Stomach (tissue), 9 donors: ENCODE results near the gene ANKRD23. TPM values are rescaled to one million over a fixed set of nuclear protein-coding genes. Genes with fewer than 3 reads are reported as not detected.

Experiments
- DNase-seq, 2 donors: peaks; one replicate each; pipeline versions ENCODE4 v3.0.0 to v3.0.0-alpha.2; 2013 to 2019
- H3K27ac ChIP-seq, 5 donors: fragments of 200-600 bp in 4 of 5; sonication (generic) in 4 of 5; one replicate each; pipeline ENCODE4 v1.5.1; 2013 to 2019; ENCODE audit warnings: mild to moderate bottlenecking in 1 of 5, moderate library complexity in 1 of 5
- H3K27me3 ChIP-seq, 3 donors: fragments of 200-600 bp; sonication (generic); one replicate each; pipeline ENCODE4 v1.5.1; 2017 to 2019; ENCODE audit warnings: mixed run types in 1 of 3
- H3K36me3 ChIP-seq, 4 donors: fragments of 200-600 bp; sonication (generic); 1 replicate in 3 of 4; 2 replicates in 1 of 4; pipeline ENCODE4 v1.5.1; 2016 to 2019
- H3K4me1 ChIP-seq, 4 donors: fragments of 200-600 bp; sonication (generic); one replicate each; pipeline ENCODE4 v1.5.1; 2016 to 2019
- H3K4me3 ChIP-seq, 4 donors: fragments of 200-600 bp; sonication (generic) in 3 of 4; one replicate each; pipeline ENCODE4 v1.5.1; 2016 to 2019; ENCODE audit warnings: mild to moderate bottlenecking in 1 of 4
- H3K9me3 ChIP-seq, 4 donors: fragments of 200-600 bp; sonication (generic); one replicate each; pipeline ENCODE4 v1.5.1; 2016 to 2019
- EP300 ChIP-seq: sonication (generic); formaldehyde crosslinking; IDR thresholded peaks from one replicate; pipeline ENCODE4 v1.6.1; 2017; ENCODE audit warnings: antibody characterized with exemption
- POLR2A ChIP-seq, 4 donors: fragments of 450-650 bp; IDR thresholded peaks; one replicate each; pipeline ENCODE4 v1.6.1; 2016; ENCODE audit warnings: antibody characterized with exemption in 4 of 4, control low read depth in 2 of 4, mild to moderate bottlenecking in 1 of 4, moderate library complexity in 1 of 4
- POLR2AphosphoS5 ChIP-seq, 3 donors: sonication (generic); formaldehyde crosslinking; IDR thresholded peaks; one replicate each; pipeline ENCODE4 v1.6.1; 2016; ENCODE audit warnings: antibody characterized with exemption in 3 of 3
- WGBS, 5 donors: extraction: QIAGEN DNeasy Blood & Tissue Kit in 3 of 5; methylation state at CpG; one replicate each; pipeline versions ENCODE4 v1.1.5 to v1.1.7; 2013 to 2018; 5-methylcytosine and 5-hydroxymethylcytosine counted together
- intact Hi-C: fragments of 100-400 bp; cut with DNase I; formaldehyde crosslinking; loops from one replicate; pipeline ENCODE4 v1.15.1; 2023; ENCODE audit warnings: low total_unique reads
- polyA plus RNA-seq, 3 donors: library from polyadenylated mRNA; stranded (reverse); fragments of 200-250 nt; gene quantifications; one replicate each; pipeline ENCODE4 v1.2.3, GENCODE V29; 2013
- total RNA-seq, 5 donors: library from RNA; depleted of rRNA; stranded (reverse); fragments of >200 nt; gene quantifications; one replicate each; pipeline versions ENCODE4 v1.1.0 to v1.2.3, GENCODE V29; 2014 to 2016
- TF ChIP-seq, protein P1 (sequence below), 7 experiments: fragments of 450-650 bp in 4 of 7; fragments of 200-600 bp in 3 of 7; sonication (generic) in 3 of 7; IDR thresholded peaks; one replicate each; pipeline ENCODE4 v1.5.1; 2016 to 2019; ENCODE audit warnings: antibody characterized with exemption in 7 of 7, control low read depth in 2 of 7, mild to moderate bottlenecking in 1 of 7
- donor health status: healthy with polysubstance abuse.
- donor health status: Bipolar disorder and iron deficiency.
- donor health status: healthy.

The ANKRD23 gene
- total and polyA plus RNA-seq, 8 donors, result 1.00 to 3.6 (median 2.3) TPM; not detected in 1

GRCh38 chr2:96831679-96832078 is 12.1 kb downstream of the ANKRD23 start:
- WGBS, 5 donors, result 44 to 63% (median 47%) methylated on average over 9 to 10 of the region's 10 CpGs
- peak in 1 of 2 donors; percentile 70 for DNase-seq

DNA sequence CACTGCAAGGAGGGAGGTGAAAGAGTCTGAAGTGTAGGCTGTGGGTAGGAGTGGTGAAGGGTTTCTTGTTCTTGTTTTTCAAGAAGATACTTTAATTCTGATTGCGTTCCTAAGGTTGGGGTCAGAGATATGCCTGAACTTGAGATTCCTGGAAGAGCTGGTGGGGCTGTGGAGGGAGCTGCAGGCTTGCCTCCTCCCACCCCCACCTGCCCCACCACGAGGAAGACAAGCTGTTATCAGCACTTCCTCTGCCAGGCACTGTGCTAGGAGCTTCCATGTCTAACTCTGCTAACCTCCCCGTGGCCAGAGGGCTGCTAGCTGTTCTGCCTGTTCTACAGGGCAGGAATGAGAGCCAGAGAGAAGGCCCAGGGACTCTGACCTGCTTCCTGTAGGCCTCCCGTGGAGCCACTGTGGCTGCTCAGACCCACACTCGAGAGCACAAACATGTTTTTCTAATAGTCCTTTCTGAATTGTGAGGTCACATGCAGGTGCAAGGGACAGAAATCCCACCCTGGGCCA is 13.7 kb downstream of the ANKRD23 start:
- Histone ChIP-seq H3K27ac (no peak overlapping the region), H3K4me3 (no peak overlapping the region), H3K9me3 (no peaks in the 10 kb centered on the region), H3K4me1 (peaks cover 11 to 32% (median 23%) of the 10 kb centered on the region in 4 donors), H3K27me3 (no peaks in the 10 kb centered on the region), H3K36me3 (peaks cover 68 to 100% (median 98%) of the 10 kb centered on the region in 4 donors)
- no peak for TF ChIP-seq POLR2AphosphoS5 (IDR thresholded peaks at IDR 0.05)
- TF ChIP-seq, protein P1, sequence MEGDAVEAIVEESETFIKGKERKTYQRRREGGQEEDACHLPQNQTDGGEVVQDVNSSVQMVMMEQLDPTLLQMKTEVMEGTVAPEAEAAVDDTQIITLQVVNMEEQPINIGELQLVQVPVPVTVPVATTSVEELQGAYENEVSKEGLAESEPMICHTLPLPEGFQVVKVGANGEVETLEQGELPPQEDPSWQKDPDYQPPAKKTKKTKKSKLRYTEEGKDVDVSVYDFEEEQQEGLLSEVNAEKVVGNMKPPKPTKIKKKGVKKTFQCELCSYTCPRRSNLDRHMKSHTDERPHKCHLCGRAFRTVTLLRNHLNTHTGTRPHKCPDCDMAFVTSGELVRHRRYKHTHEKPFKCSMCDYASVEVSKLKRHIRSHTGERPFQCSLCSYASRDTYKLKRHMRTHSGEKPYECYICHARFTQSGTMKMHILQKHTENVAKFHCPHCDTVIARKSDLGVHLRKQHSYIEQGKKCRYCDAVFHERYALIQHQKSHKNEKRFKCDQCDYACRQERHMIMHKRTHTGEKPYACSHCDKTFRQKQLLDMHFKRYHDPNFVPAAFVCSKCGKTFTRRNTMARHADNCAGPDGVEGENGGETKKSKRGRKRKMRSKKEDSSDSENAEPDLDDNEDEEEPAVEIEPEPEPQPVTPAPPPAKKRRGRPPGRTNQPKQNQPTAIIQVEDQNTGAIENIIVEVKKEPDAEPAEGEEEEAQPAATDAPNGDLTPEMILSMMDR (IDR thresholded peaks at IDR 0.05), result no peak
- TF ChIP-seq EP300, result no peak
- no peak for TF ChIP-seq POLR2A (IDR thresholded peaks at IDR 0.05)
- 54 to 64% (median 60%) methylated on average over 4 to 5 of the region's 5 CpGs for WGBS, 5 donors
- intact Hi-C loops, result no loop called here
- no peak for DNase-seq

More at GRCh38 chr2:96831679-96832078, 12.1 kb downstream of the ANKRD23 start:
- no peaks in the 10 kb centered on the region for H3K9me3 ChIP-seq
- H3K4me3 ChIP-seq, result no peak overlapping the region
- peaks cover 60 to 89% (median 85%) of the 10 kb centered on the region in 4 donors for H3K36me3 ChIP-seq
- intact Hi-C loops, result no loop called here
- H3K4me1 ChIP-seq, result peaks cover 11 to 30% (median 23%) of the 10 kb centered on the region in 4 donors
- no peak for TF ChIP-seq POLR2AphosphoS5 (IDR thresholded peaks at IDR 0.05)
- TF ChIP-seq EP300, result no peak
- TF ChIP-seq, protein P1 (IDR thresholded peaks at IDR 0.05), result no peak
- TF ChIP-seq POLR2A (IDR thresholded peaks at IDR 0.05), result no peak
- peak overlapping the region in 2 of 5 donors; percentile 43 to 52 for H3K27ac ChIP-seq
- no peaks in the 10 kb centered on the region for H3K27me3 ChIP-seq

DNA sequence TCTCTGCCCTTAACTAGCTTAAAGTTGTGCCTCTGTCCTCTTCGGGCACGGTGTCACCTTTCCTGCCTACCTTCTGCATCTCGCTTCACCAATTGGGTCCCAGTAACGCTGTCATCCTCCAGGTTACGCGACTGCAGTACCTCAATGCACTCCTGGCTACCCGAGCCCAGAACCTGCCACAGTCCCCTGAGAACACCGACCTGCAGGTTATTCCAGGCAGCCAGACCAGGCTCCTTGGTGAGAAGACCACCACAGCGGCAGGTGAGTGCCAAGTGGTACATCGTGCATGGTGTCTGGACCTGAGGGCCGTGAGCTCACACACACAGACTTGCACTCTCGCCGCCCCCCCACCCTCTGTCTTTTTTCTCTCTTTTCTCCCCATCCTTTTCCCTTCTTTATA is 14.9 kb downstream of the ANKRD23 start:
- 94 to 98% (median 96%) methylated on average over 13 of the region's 13 CpGs for WGBS, 5 donors
- Histone ChIP-seq H3K36me3 (peaks cover 70 to 98% (median 94%) of the 10 kb centered on the region in 4 donors), H3K27me3 (no peaks in the 10 kb centered on the region), H3K27ac (no peak overlapping the region), H3K4me3 (no peak overlapping the region), H3K4me1 (peaks cover 13 to 44% (median 30%) of the 10 kb centered on the region in 4 donors), H3K9me3 (no peaks in the 10 kb centered on the region)
- TF ChIP-seq, protein P1 (IDR thresholded peaks at IDR 0.05), result no peak
- TF ChIP-seq POLR2A (IDR thresholded peaks at IDR 0.05), result no peak
- TF ChIP-seq EP300, result no peak
- no peak for TF ChIP-seq POLR2AphosphoS5 (IDR thresholded peaks at IDR 0.05)
- intact Hi-C loops, result no loop called here
- no peak for DNase-seq

- no peaks in the 10 kb centered on the region for H3K27me3 ChIP-seq
- DNase-seq, result no peak
- WGBS, 5 donors, result 91 to 97% (median 96%) methylated on average over 14 of the region's 14 CpGs
- intact Hi-C loops, result no loop called here
- H3K9me3 ChIP-seq, result no peaks in the 10 kb centered on the region
- TF ChIP-seq POLR2AphosphoS5 (IDR thresholded peaks at IDR 0.05), result no peak
- no peak for TF ChIP-seq EP300
- TF ChIP-seq POLR2A (IDR thresholded peaks at IDR 0.05), result no peak
- TF ChIP-seq, protein P1 (IDR thresholded peaks at IDR 0.05), result no peak
- peaks cover 70 to 97% (median 93%) of the 10 kb centered on the region in 4 donors for H3K36me3 ChIP-seq
- peaks cover 17 to 46% (median 33%) of the 10 kb centered on the region in 4 donors for H3K4me1 ChIP-seq
- no peak overlapping the region for H3K4me3 ChIP-seq
- no peak overlapping the region for H3K27ac ChIP-seq
Observed at GRCh38 chr2:96828436-96828835, 15.4 kb downstream of the ANKRD23 start.
